GM23248 (cell line): Measurements from ENCODE around the gene PAM. TPM values are rescaled to one million over a fixed set of nuclear protein-coding genes. Genes with fewer than 3 reads are reported as not detected.
A peak's percentile ranks its signal among the peaks of the same experiment; 100 is the strongest.

ENCODE experiments used
- DNase-seq: peaks from one replicate; pipeline ENCODE4 v3.0.0-alpha.2; 2015
- H2AFZ ChIP-seq: fragments of 200-600 bp; sonication (generic); 2 replicates; pipeline ENCODE4 v1.6.1; 2016; ENCODE audit warnings: antibody characterized with exemption
- H3F3A ChIP-seq: fragments of 200-600 bp; sonication (generic); 2 replicates; pipeline ENCODE4 v1.6.1; 2016; ENCODE audit warnings: mild to moderate bottlenecking, antibody characterized with exemption, mixed run types; ENCODE audit not compliant: insufficient read depth
- H3K27ac ChIP-seq: fragments of 200-600 bp; sonication (generic); 2 replicates; pipeline ENCODE4 v1.5.1; 2016; ENCODE audit warnings: mild to moderate bottlenecking
- H3K27me3 ChIP-seq: fragments of 200-600 bp; sonication (generic); replicated peaks from 2 replicates; pipeline ENCODE4 v1.6.1; 2016; ENCODE audit warnings: mild to moderate bottlenecking; ENCODE audit not compliant: insufficient read depth
- H3K36me3 ChIP-seq: fragments of 200-600 bp; sonication (generic); 2 replicates; pipeline ENCODE4 v1.6.1; 2016; ENCODE audit warnings: low read depth, mild to moderate bottlenecking
- H3K4me1 ChIP-seq: fragments of 200-600 bp; sonication (generic); 2 replicates; pipeline ENCODE4 v1.6.1; 2016; ENCODE audit warnings: mild to moderate bottlenecking; ENCODE audit not compliant: insufficient read depth
- H3K4me2 ChIP-seq: fragments of 200-600 bp; sonication (generic); one replicate; pipeline ENCODE4 v1.6.1; 2016; ENCODE audit warnings: mild to moderate bottlenecking; ENCODE audit not compliant: unreplicated experiment
- H3K4me3 ChIP-seq: fragments of 200-600 bp; sonication (generic); 2 replicates; pipeline ENCODE4 v1.5.1; 2016; ENCODE audit warnings: mild to moderate bottlenecking
- H3K79me2 ChIP-seq: fragments of 200-600 bp; sonication (generic); 2 replicates; pipeline ENCODE4 v1.6.1; 2016; ENCODE audit warnings: mild to moderate bottlenecking; ENCODE audit not compliant: insufficient read depth
- H3K9ac ChIP-seq: fragments of 200-600 bp; sonication (generic); 2 replicates; pipeline ENCODE4 v1.6.1; 2016; ENCODE audit warnings: mild to moderate bottlenecking
- H3K9me2 ChIP-seq: fragments of 200-600 bp; sonication (generic); 2 replicates; pipeline ENCODE4 v1.6.1; 2016; ENCODE audit warnings: mixed run types, mild to moderate bottlenecking, moderate library complexity; ENCODE audit not compliant: insufficient read depth
- H3K9me3 ChIP-seq: fragments of 200-600 bp; sonication (generic); one replicate; pipeline ENCODE4 v1.6.1; 2017; ENCODE audit warnings: low read depth
- H4K20me1 ChIP-seq: fragments of 200-600 bp; sonication (generic); 2 replicates; pipeline ENCODE4 v1.6.0; 2016; ENCODE audit not compliant: insufficient read depth
- EZH2 ChIP-seq: fragments of 200-600 bp; sonication (generic); IDR thresholded peaks from 2 replicates; pipeline ENCODE4 v1.6.1; 2018; ENCODE audit warnings: antibody characterized with exemption, mild to moderate bottlenecking; ENCODE audit not compliant: insufficient read depth, poor library complexity, severe bottlenecking
- EZH2phosphoT487 ChIP-seq: fragments of 200-600 bp; sonication (generic); IDR thresholded peaks from 2 replicates; pipeline ENCODE4 v1.6.1; 2018; ENCODE audit warnings: antibody characterized with exemption, moderate library complexity, mild to moderate bottlenecking, low read depth; ENCODE audit not compliant: insufficient read depth
- WGBS, 2 experiments: methylation state at CpG; one replicate each; pipeline ENCODE4 v1.1.6; 2015 to 2017; ENCODE audit warnings: low lambda C conversion rate in 2 of 2, low coverage in 1 of 2; ENCODE audit errors: missing lambda C conversion rate in 2 of 2; 5-methylcytosine and 5-hydroxymethylcytosine counted together
- in situ Hi-C: fragments of 300-500 bp; cut with MboI; formaldehyde crosslinking; loops from 2 replicates; pipeline ENCODE4 v1.15.0; 2020
- polyA plus RNA-seq: library from polyadenylated mRNA; unstranded; fragments of >200 nt; fragmentation: Nextera tagmentation; extraction: Ambion mirVana; gene quantifications from 2 replicates; pipeline ENCODE4 v1.2.1, GENCODE V29; 2016
- total RNA-seq: library from RNA; depleted of rRNA; stranded (reverse); fragments of >200 nt; shearing (Covaris generic); gene quantifications from 2 replicates; pipeline ENCODE4 v1.2.3, GENCODE V29; 2014

PAM gene
- total and polyA plus RNA-seq, 2 experiments from 2014 or later = 429 to 499 TPM

- TF ChIP-seq EZH2phosphoT487 (no peak), EZH2 (no peak)
- DNase-seq = no peak
These were observed 64.5 kb downstream of the PAM start for GRCh38 chr5:102819634-102820033.

DNA sequence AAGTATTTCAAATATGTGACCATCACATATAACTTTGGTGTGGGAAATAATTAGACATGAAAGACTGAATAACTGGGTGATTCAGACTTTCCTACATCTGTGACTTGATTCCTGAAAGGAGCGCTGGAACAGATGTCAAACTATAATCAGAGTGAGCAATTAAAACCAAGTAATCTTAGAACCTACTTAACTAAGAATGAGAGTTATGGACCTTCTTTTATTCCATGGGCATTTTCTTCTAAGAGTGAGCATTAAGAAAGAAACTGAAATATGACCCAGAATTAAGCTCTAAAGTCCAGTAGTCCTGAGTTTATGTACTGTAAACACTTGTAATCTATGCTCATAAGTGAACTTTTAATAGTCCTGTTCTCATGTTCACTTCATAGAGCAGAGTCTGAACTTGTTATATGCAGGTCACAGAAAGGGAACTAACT, 68.4 kb downstream of the PAM start:
- WGBS, 2 experiments = 12 to 20% methylated on average over 1 of the region's 1 CpG
- peak; percentile 85 for DNase-seq
- Histone ChIP-seq H3K4me2 (peak overlapping the region; percentile 6), H2AFZ (no peak overlapping the region), H4K20me1 (peaks cover 3% of the 10 kb centered on the region; the same call in 1 of the 2 replicates), H3K79me2 (peaks cover 47% of the 10 kb centered on the region), H3K4me1 (peaks cover 18% of the 10 kb centered on the region), H3K9me3 (no peaks in the 10 kb centered on the region), H3K9me2 (no peaks in the 10 kb centered on the region), H3K4me3 (no peak overlapping the region), H3K9ac (no peak overlapping the region), H3K27ac (peak overlapping the region; percentile 9; the same call in 1 of the 2 replicates), H3K27me3 (no peaks in the 10 kb centered on the region), H3K36me3 (no peaks in the 10 kb centered on the region), H3F3A (peaks cover 14% of the 10 kb centered on the region; the same call in 1 of the 2 replicates)
- in situ Hi-C loops = no loop called here
- no peak for TF ChIP-seq EZH2phosphoT487
- TF ChIP-seq EZH2 = no peak

More at GRCh38 chr5:102819634-102820033, 64.5 kb downstream of the PAM start:
- no peaks in the 10 kb centered on the region for H3K9me3 ChIP-seq
- H3K36me3 ChIP-seq = no peaks in the 10 kb centered on the region
- H3K9ac ChIP-seq = no peak overlapping the region
- H3K79me2 ChIP-seq = peaks cover 58% of the 10 kb centered on the region
- no peaks in the 10 kb centered on the region for H3K27me3 ChIP-seq
- no peak overlapping the region for H3K4me3 ChIP-seq
- 46 to 49% methylated on average over 5 of the region's 5 CpGs for WGBS, 2 experiments
- H3K9me2 ChIP-seq = no peaks in the 10 kb centered on the region
- no peak overlapping the region for H2AFZ ChIP-seq
- H3F3A ChIP-seq = peaks cover 14% of the 10 kb centered on the region; the same call in 1 of the 2 replicates
- no peak overlapping the region for H3K27ac ChIP-seq
- H4K20me1 ChIP-seq = peaks cover 13% of the 10 kb centered on the region; the same call in 1 of the 2 replicates
- in situ Hi-C loops = no loop called here
- peaks cover 31% of the 10 kb centered on the region for H3K4me1 ChIP-seq
- H3K4me2 ChIP-seq = no peak overlapping the region

GRCh38 chr5:102826629-102827028, 71.5 kb downstream of the PAM start:
- Histone ChIP-seq H3K9ac (no peak overlapping the region), H3K4me3 (no peak overlapping the region), H3F3A (peaks cover 14% of the 10 kb centered on the region; the same call in 1 of the 2 replicates), H3K9me2 (no peaks in the 10 kb centered on the region), H3K27me3 (no peaks in the 10 kb centered on the region), H2AFZ (no peak overlapping the region), H3K9me3 (no peaks in the 10 kb centered on the region), H4K20me1 (peaks cover 3% of the 10 kb centered on the region; the same call in 1 of the 2 replicates), H3K27ac (no peak overlapping the region), H3K4me2 (no peak overlapping the region), H3K79me2 (peaks cover 58% of the 10 kb centered on the region), H3K4me1 (peaks cover 14% of the 10 kb centered on the region), H3K36me3 (no peaks in the 10 kb centered on the region)
- TF ChIP-seq EZH2 = no peak
- TF ChIP-seq EZH2phosphoT487 = no peak
- no peak for DNase-seq
- in situ Hi-C loops = no loop called here

- H3K79me2 ChIP-seq = peaks cover 83% of the 10 kb centered on the region
- no peaks in the 10 kb centered on the region for H3K9me3 ChIP-seq
- no peak overlapping the region for H3K4me3 ChIP-seq
- WGBS, 2 experiments = 73 to 97% methylated on average over 2 of the region's 2 CpGs
- H3K4me2 ChIP-seq = no peak overlapping the region
- no peak overlapping the region for H3K27ac ChIP-seq
- H3K4me1 ChIP-seq = peaks cover 4% of the 10 kb centered on the region; the same call in 1 of the 2 replicates
- H3K27me3 ChIP-seq = no peaks in the 10 kb centered on the region
- in situ Hi-C loops = no loop called here
- H2AFZ ChIP-seq = no peak overlapping the region
- peaks cover 3% of the 10 kb centered on the region; the same call in 1 of the 2 replicates for H4K20me1 ChIP-seq
- no peaks in the 10 kb centered on the region for H3F3A ChIP-seq
- no peaks in the 10 kb centered on the region for H3K9me2 ChIP-seq
- DNase-seq = no peak
- TF ChIP-seq EZH2 (no peak), EZH2phosphoT487 (no peak)
- no peaks in the 10 kb centered on the region for H3K36me3 ChIP-seq
- no peak overlapping the region for H3K9ac ChIP-seq
These were observed 75.1 kb downstream of the PAM start for GRCh38 chr5:102830241-102830640.

- H3K4me2 ChIP-seq = no peak overlapping the region
- DNase-seq = peak; percentile 39
- H3K4me3 ChIP-seq = no peak overlapping the region
- no peaks in the 10 kb centered on the region for H3F3A ChIP-seq
- no peak for TF ChIP-seq EZH2phosphoT487
- no peak for TF ChIP-seq EZH2
- no peaks in the 10 kb centered on the region for H3K27me3 ChIP-seq
- H3K27ac ChIP-seq = no peak overlapping the region
- no peaks in the 10 kb centered on the region for H3K9me3 ChIP-seq
- peaks cover 86% of the 10 kb centered on the region for H3K79me2 ChIP-seq
- in situ Hi-C loops = no loop called here
- no peaks in the 10 kb centered on the region for H4K20me1 ChIP-seq
- no peaks in the 10 kb centered on the region for H3K36me3 ChIP-seq
- H3K4me1 ChIP-seq = peaks cover 4% of the 10 kb centered on the region; the same call in 1 of the 2 replicates
- no peak overlapping the region for H2AFZ ChIP-seq
- no peak overlapping the region for H3K9ac ChIP-seq
- no peaks in the 10 kb centered on the region for H3K9me2 ChIP-seq
These were observed 77.3 kb downstream of the PAM start for GRCh38 chr5:102832445-102832844.
